Activated CD4-positive, alpha-beta T cell treated with anti-CD3 and anti-CD28 coated beads for 1 hour (primary cell): Measurements from ENCODE around the gene VARS2.
A peak's percentile ranks its signal among the peaks of the same experiment; 100 is the strongest.
"Not testable (repeated sequence)": the region's sequence is repeated elsewhere in the genome, so short reads cannot be mapped to it uniquely, and the experiment has no call there.

Source experiments
- DNase-seq: peaks from one replicate; pipeline ENCODE4 v3.0.0-alpha.2; 2020

Gene VARS2

DNA sequence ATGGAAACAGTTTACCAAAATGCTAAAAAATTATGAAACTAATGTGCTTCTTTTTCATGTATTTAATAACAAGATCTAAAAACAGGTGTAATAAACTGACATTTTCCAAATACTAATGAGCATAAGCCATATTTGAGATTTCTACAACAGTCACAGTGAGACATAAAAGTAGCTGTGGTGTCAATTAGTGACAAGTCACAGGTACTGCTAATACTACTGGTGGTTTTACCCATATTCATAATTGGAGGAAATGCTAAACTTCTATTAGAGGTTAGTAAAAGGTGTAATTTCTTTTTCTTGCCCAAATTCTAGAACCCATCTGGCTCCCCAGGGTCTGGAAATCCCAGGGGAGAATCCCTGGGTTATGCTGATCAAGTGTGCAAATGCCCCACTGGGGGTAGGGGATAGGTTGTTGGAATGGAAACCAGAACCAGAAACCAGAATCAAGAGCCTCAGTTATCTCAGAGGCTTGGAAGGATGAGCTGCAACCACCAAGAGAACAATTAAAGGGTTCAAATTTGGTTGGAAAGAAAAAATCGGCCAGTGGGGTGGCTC, 13.1 kb upstream of the VARS2 start:
- DNase-seq = no peak

DNA sequence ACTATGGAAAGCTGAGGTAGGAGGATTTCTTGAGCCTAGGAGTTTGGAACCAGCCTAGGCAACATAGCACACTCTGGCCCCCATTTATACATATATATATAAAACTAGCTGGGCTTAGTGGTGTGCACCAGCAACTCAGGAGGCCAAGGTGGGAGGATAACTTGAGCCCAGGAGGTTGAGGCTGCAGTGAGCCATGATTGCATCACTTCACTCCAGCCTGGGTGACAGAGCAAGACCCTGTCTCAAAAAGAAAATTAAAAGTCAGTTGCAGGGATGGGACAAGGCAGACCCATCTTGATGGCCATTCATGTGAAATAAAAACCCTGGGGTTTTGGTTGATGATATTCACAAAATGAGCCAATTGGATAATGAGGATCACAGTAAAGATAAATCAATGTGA, 12.6 kb upstream of the VARS2 start:
- DNase-seq = no peak

DNA sequence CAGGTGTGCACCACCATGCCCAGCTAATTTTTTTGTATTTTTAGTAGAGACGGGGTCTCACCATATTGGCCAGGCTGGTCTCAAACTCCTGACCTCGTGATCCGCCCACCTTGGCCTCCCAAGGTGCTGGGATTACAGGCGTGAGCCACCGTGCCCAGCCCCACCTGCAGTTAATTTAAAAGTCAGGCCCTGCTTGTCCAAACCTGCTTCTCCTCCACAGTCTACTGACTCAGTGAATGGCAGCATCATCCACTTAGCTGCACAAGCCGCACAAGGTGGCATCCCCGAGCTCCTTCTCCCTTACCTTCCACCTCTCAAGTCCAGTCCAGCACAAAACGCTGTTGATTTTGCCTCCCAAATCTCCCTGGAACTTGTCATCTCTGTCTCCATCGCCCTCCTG, 11.8 kb upstream of the VARS2 start:
- DNase-seq = not testable (repeated sequence)

- no peak for DNase-seq
Observed at GRCh38 chr6:30902709-30903108, 11.3 kb upstream of the VARS2 start.

DNA sequence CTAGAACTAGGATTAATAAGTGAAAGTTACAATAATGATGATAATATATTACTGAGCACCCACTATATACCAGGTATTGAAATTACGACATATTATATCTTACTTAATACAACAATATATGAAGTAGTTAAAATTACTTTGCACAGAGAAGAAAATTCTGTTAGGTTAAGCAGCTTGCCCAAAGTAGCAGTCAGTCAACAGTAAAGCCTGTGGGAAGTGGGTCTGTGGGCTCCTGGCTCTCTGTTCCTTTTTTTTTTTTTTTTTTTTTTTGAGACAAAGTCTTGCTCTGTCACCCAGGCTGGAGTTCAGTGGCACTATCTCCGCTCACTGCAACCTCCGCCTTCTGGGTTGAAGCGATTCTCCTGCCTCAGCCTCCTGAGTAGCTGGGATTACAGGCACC, 10.8 kb upstream of the VARS2 start:
- DNase-seq = no peak

DNA sequence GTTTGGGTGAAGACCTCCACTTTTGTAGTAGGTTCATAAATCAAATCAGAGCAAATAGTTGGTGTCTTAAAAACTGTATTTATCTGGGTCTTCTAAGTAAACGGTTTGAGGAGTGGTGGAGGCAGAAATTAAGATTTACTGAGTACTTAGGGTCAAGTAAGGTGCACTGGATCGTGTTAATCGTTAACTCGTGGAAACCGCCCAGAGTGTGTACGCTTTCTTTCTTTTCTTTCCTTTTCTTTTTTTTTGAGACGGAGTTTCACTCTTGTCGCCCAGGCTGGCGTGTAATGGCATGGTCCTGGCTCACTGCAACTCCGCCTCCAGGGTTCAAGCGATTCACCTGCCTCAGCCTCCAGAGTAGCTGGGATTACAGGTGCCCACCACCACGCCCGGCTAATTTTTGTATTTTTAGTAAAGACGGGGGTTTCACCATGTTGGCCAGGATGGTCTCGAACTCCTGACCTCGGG, 6.7 kb upstream of the VARS2 start:
- not testable (repeated sequence) for DNase-seq

DNA sequence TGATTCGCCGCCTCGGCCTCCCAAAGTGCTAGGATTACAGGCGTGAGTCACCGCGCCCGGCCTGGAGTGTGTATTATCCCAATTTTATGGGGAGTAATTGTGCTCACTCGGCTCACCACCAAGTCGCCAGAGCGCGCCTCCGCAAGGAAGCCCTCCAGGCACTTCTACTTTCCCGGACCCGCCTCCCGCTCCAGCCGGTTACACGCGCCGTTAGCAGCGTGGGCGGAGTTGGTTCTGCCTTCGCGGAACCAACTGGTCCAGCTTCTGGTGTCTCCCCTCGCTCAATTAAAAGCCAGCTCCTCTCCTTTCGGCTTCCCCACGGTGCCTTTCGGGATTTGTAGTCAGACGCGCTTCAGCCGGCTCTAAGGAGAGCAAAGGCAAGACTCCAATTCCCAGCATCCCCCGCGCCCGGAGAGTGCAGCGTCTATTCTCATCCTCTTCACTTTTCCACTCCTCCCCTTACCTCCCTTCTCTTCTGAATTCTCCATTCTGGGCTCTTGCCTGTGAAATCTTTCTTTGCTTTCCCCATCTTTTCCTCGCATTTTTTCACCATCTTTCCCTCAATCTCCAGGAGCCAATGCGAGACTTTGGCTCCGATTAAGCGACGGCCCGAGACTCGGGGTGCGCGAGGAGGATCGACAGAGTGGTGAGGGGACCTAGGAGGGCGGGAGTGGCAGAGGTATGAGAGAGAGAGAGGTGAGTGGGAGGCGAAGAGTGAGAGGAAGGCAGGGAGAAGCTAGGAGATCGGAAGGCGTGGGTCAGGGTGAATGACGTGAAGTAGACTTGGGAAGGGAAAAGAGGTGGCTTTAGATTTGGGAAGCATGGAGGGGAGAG, 6.1 kb upstream of the VARS2 start, which contains the start of gene GTF2H4:
GTF2H4 (plus strand) TSS at position 450 of the 834 bp plus-strand sequence.
- DNase-seq = peak; percentile 91

DNA sequence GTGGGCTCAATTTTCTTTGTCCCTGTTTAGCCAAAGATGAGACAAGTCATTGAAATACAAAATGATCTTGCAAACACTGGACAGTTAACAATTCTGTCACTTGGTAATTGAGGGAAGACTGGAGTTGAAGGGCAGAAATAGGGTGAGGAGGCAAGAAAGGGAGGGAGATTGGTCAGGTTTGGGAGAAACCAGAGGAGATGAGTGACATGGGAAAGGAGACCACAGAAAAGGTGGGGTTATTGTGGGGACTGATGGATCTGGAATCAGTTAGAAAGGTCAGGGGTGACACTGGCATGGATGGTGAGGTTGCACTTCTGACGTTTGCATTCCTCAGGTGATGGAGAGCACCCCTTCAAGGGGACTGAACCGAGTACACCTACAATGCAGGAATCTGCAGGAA, 5.3 kb upstream of the VARS2 start:
- no peak for DNase-seq

GRCh38 chr6:30910473-30910872, 3.6 kb upstream of the VARS2 start:
- not testable (repeated sequence) for DNase-seq

GRCh38 chr6:30912746-30913520, 1.1 kb upstream of the VARS2 start:
- no peak for DNase-seq

DNA sequence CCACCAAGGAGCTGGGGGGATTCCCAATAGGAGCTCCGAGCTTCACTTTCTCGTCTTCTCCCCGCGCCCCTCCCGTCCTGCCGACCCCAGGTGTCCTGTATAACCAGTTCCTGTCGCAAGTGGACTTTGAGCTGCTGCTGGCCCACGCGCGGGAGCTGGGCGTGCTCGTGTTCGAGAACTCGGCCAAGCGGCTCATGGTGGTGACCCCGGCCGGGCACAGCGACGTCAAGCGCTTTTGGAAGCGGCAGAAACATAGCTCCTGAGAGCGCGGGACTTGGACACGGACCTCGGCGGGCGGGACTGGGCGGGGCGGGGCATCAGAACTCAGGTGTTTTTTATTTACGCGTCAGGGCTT, 340 bp upstream of the VARS2 start:
- DNase-seq = no peak

DNA sequence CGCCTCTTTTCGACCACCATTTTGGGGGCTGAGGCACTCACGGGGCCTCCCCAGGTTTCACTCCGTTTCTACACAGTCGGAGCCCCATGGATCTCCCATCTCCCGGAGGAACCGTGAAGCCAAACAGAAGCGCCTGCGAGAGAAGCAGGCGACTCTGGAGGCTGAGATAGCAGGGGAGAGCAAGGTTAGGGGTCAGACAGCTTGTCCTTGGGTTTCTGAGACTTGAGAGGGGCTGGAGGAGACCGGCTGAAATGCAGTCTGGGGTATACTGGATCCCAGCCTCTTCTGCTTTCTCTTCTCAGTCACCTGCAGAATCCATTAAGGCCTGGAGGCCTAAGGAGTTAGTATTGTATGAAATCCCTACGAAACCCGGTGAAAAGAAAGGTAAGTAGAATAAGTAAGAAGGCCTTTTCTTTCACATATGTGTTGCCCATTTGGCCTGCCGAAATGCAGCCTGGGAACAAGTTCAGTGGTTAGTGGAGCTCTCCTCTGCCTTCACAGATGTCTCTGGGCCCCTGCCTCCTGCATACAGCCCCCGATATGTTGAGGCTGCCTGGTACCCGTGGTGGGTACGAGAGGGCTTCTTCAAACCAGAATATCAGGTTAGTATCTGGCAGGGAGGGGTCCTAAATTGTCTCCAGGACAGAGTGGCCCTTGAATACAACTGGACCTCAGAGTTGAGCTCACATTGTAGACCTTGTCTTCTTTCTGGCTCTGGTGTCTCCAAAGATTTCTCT, 984 bp downstream of the VARS2 start:
- no peak for DNase-seq

DNA sequence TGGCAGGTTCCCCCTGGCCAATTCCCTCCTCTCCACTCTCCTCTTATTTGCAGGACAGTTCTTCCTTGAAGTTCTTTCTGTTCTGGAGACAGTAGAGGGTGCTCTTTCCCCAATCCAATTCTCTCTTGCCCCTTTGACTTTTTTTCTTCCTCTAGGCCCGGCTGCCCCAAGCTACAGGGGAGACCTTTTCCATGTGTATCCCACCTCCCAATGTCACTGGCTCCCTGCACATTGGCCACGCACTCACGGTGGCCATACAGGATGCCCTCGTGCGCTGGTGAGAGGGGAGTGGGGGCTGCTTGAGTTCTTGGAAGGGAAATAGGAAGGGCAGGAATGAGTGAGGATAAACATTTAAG, 1.5 kb downstream of the VARS2 start:
- no peak for DNase-seq

DNA sequence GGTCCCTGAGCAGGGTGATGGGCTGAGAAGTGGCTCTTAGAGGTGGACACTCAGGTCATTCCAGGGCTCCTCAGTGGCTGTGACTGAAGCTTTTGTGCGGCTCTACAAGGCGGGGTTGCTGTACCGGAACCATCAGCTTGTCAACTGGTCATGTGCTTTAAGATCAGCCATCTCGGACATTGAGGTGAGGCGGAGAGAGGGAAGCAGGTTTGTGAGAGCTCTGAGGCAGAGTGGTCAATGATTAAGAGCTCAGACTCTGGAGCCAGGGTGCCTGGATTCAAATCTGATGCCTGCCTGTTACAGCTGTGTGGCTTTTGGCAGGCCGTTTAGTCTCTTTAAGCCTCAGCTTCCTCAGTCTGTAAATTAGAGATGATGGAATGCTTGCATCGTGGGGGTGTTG, 3.0 kb downstream of the VARS2 start:
- DNase-seq = no peak

DNA sequence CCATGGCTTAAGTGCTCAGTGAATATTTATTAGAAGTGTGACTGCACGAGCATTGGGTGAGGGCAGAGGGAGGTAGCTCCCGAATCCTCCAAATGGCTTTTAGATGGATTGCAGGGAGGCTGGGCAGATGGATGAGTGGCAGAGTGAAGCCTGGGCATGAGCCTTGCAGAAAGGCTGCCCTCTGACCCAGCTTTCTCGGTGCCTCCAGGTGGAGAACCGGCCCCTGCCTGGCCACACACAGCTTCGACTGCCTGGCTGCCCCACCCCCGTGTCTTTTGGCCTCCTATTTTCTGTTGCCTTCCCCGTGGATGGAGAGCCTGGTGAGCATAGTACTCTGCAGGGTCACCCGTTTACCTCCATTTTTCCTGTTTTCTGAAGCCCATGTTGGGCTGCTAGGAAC, 3.4 kb downstream of the VARS2 start:
- no peak for DNase-seq

DNA sequence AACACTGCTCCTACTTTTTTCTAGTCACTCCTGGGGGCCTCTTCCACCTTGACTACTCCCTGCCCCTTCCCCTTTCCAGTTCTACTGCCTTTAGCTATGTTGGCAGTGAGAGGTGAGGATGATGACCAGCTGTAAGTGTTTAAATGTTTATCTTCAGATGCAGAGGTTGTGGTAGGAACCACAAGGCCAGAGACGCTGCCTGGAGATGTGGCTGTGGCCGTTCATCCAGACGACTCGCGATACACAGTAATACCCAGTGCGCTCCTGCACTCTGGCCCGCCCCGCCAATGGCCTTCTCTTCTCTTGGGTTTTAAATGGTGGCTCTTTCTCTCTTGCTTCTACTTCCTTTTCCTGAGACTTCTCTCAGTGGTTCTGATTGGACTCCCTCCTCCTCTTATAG, 4.6 kb downstream of the VARS2 start:
- DNase-seq = no peak

DNA sequence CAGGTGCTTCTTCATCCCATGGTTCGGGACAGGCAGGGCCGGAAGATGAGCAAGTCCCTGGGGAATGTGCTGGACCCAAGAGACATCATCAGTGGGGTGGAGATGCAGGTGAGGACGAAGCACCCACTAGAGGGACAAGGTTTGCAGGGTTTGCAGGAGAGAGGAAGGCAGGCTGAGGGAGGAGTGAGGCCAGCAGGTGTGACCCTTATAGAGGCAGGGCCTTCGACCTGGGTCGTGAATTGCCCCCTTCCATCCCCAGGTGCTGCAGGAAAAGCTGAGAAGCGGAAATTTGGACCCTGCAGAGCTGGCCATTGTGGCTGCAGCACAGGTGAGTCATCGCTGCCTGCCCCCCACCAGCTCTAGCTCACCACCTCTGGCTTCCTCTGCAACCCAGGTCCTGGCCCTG, 8.4 kb downstream of the VARS2 start:
- DNase-seq = no peak

DNA sequence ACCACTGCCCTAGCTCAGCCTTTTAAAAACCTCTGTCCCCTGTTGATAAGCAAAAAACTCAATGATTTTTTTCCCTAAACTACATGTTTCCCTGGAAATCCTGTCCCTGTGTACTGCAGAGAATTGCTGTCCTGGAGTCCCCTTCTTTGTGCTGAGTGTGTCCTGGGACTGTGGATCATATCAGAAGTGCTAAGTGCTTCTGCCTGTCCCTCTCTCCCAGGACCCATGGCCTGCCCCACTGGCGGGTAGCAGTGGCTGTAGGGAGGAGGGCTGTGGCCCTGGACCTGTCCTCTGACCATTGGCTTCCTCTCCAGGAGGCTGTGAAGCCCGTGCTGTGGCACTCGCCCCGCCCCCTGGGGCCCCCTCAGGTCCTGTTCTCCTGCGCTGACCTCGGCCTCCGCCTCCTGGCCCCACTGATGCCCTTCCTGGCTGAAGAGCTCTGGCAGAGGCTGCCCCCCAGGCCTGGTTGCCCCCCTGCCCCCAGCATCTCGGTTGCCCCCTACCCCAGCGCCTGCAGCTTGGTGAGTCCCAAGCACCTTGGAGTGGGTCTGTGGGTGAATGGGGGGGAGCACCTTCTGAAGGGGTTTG, 10.1 kb downstream of the VARS2 start:
- not testable (repeated sequence) for DNase-seq

DNA sequence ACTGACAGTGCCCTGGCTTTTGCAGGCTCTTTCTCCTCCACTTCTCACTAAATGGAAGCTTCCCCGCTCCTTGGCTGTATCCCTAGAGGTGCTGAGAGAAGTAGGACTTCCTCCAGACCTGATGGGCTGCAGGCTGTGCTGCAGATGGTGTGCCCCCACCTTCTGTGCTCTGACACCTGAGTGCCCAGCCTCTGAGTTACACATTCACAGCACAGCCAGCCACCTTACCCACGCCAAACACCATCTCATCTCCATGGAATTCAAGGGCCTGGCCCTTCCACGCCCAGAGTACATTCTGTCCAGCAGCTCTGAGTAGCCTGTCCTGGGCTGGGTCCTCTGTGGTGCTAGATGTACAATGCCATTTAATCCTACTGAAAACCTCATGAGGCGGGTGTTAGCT, 12.6 kb downstream of the VARS2 start:
- DNase-seq = no peak

DNA sequence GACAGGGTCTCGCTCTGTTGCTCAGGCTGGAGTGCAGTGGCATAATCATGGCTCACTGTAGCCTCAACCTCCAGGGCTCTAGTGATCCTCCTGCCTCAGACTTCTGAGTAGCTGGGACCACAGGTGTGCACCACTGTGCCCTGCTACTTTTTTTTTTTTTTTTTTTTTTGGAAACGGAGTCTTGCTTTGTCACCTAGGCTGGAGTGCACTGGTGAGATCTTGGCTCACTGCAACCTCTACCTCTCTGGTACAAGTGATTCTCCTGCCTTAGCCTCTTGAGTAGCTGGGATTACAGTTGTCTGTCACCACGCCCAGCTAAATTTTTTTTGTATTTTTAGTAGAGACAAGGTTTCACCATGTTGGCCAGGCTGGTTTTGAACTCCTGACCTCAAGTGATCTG, 13.0 kb downstream of the VARS2 start:
- not testable (repeated sequence) for DNase-seq

DNA sequence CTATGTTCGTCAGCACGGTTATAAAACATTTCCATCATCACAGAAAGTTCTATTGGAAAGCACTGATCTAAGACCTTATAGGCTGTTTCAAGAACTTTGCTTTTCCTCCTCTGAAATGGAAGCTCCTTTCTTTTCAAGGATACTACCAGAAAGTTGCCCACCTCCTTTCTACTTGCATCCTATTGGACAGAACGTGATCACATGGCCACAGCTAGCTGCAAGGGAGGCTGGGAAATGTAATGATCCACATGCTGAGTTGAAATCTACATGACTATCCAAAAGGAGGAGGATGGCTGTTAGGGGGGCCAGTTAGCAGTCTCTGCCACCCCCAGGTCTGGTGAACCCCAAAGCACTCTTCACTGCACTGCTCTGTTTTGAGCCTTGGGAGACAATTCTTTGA, 14.6 kb downstream of the VARS2 start:
- no peak for DNase-seq

- DNase-seq = no peak
Observed at GRCh38 chr6:30930506-30930905, 16.5 kb downstream of the VARS2 start.

- DNase-seq = no peak
Observed at GRCh38 chr6:30931272-30931671, 17.2 kb downstream of the VARS2 start.
